Activated naive CD4-positive, alpha-beta T cell treated with anti-CD3 and anti-CD28 coated beads, Interleukin-2, amount 50 U/mL, for 24 hours (primary cell): Measurements from ENCODE around the gene ETS2.

Experiments
- H3K27ac Mint-ChIP-seq: one replicate; pipeline ENCODE4 v1.8.0; 2021; ENCODE audit warnings: mild to moderate bottlenecking, mixed read lengths
- H3K27me3 Mint-ChIP-seq: one replicate; pipeline ENCODE4 v1.8.0; 2021; ENCODE audit warnings: mixed read lengths
- H3K36me3 Mint-ChIP-seq: one replicate; pipeline ENCODE4 v1.8.0; 2021; ENCODE audit warnings: mixed read lengths
- H3K4me1 Mint-ChIP-seq: one replicate; pipeline ENCODE4 v1.8.0; 2021; ENCODE audit warnings: mixed read lengths
- H3K4me3 Mint-ChIP-seq: one replicate; pipeline ENCODE4 v1.8.0; 2021; ENCODE audit warnings: mild to moderate bottlenecking, mixed read lengths
- H3K9me3 Mint-ChIP-seq: one replicate; pipeline ENCODE4 v1.8.0; 2021; ENCODE audit warnings: mixed read lengths

Gene ETS2

GRCh38 chr21:38804789-38805327 lies 871 bp upstream of the ETS2 start:
- peak overlapping the region; percentile 74 for H3K27ac Mint-ChIP-seq
- H3K4me3 Mint-ChIP-seq = peak overlapping the region; percentile 86
- H3K36me3 Mint-ChIP-seq = peaks cover 1% of the 10 kb centered on the region
- peaks cover 26% of the 10 kb centered on the region for H3K4me1 Mint-ChIP-seq
- no peaks in the 10 kb centered on the region for H3K27me3 Mint-ChIP-seq
- no peaks in the 10 kb centered on the region for H3K9me3 Mint-ChIP-seq

GRCh38 chr21:38806153-38806941 lies 618 bp downstream of the ETS2 start:
- H3K27me3 Mint-ChIP-seq = no peaks in the 10 kb centered on the region

GRCh38 chr21:38806942-38807284 lies 1.2 kb downstream of the ETS2 start:
- peaks cover 8% of the 10 kb centered on the region for H3K36me3 Mint-ChIP-seq
- no peaks in the 10 kb centered on the region for H3K9me3 Mint-ChIP-seq
- no peaks in the 10 kb centered on the region for H3K27me3 Mint-ChIP-seq
- H3K4me3 Mint-ChIP-seq = peak overlapping the region; percentile 97
- H3K4me1 Mint-ChIP-seq = peaks cover 43% of the 10 kb centered on the region
- H3K27ac Mint-ChIP-seq = peak overlapping the region; percentile 90

More at GRCh38 chr21:38806153-38806941, 618 bp downstream of the ETS2 start:
- H3K4me1 Mint-ChIP-seq = peaks cover 38% of the 10 kb centered on the region
- peak overlapping the region; percentile 97 for H3K4me3 Mint-ChIP-seq
- H3K36me3 Mint-ChIP-seq = peaks cover 6% of the 10 kb centered on the region
- H3K9me3 Mint-ChIP-seq = no peaks in the 10 kb centered on the region
- H3K27ac Mint-ChIP-seq = peak overlapping the region; percentile 90

GRCh38 chr21:38807441-38807871 lies 1.7 kb downstream of the ETS2 start:
- no peak overlapping the region for H3K27ac Mint-ChIP-seq
- peaks cover 8% of the 10 kb centered on the region for H3K36me3 Mint-ChIP-seq
- H3K4me3 Mint-ChIP-seq = peak overlapping the region; percentile 97
- H3K4me1 Mint-ChIP-seq = peaks cover 43% of the 10 kb centered on the region
- no peaks in the 10 kb centered on the region for H3K27me3 Mint-ChIP-seq
- no peaks in the 10 kb centered on the region for H3K9me3 Mint-ChIP-seq

- Mint-ChIP-seq H3K27me3 (no peaks in the 10 kb centered on the region), H3K4me1 (peaks cover 43% of the 10 kb centered on the region), H3K36me3 (peaks cover 10% of the 10 kb centered on the region), H3K9me3 (no peaks in the 10 kb centered on the region), H3K4me3 (peak overlapping the region; percentile 97), H3K27ac (peak overlapping the region; percentile 26)
Observed at GRCh38 chr21:38807986-38808385, 2.3 kb downstream of the ETS2 start.

- peaks cover 17% of the 10 kb centered on the region for H3K36me3 Mint-ChIP-seq
- H3K27me3 Mint-ChIP-seq = no peaks in the 10 kb centered on the region
- H3K4me3 Mint-ChIP-seq = peak overlapping the region; percentile 44
- H3K9me3 Mint-ChIP-seq = no peaks in the 10 kb centered on the region
- peaks cover 43% of the 10 kb centered on the region for H3K4me1 Mint-ChIP-seq
- peak overlapping the region; percentile 62 for H3K27ac Mint-ChIP-seq
Observed at GRCh38 chr21:38809198-38809878, 3.6 kb downstream of the ETS2 start.

GRCh38 chr21:38810034-38810825 lies 4.5 kb downstream of the ETS2 start:
- Mint-ChIP-seq H3K4me3 (peak overlapping the region; percentile 19), H3K36me3 (peaks cover 26% of the 10 kb centered on the region), H3K27ac (peak overlapping the region; percentile 35), H3K27me3 (no peaks in the 10 kb centered on the region), H3K9me3 (no peaks in the 10 kb centered on the region), H3K4me1 (peaks cover 37% of the 10 kb centered on the region)

GRCh38 chr21:38810826-38811164 lies 5.1 kb downstream of the ETS2 start:
- Mint-ChIP-seq H3K9me3 (no peaks in the 10 kb centered on the region), H3K27me3 (no peaks in the 10 kb centered on the region), H3K27ac (peak overlapping the region; percentile 35), H3K4me3 (no peak overlapping the region), H3K4me1 (peaks cover 37% of the 10 kb centered on the region), H3K36me3 (peaks cover 29% of the 10 kb centered on the region)

- peaks cover 37% of the 10 kb centered on the region for H3K4me1 Mint-ChIP-seq
- H3K4me3 Mint-ChIP-seq = no peak overlapping the region
- no peaks in the 10 kb centered on the region for H3K9me3 Mint-ChIP-seq
- H3K36me3 Mint-ChIP-seq = peaks cover 29% of the 10 kb centered on the region
- H3K27me3 Mint-ChIP-seq = no peaks in the 10 kb centered on the region
- peak overlapping the region; percentile 59 for H3K27ac Mint-ChIP-seq
Observed at GRCh38 chr21:38811257-38811656, 5.5 kb downstream of the ETS2 start.

- Mint-ChIP-seq H3K27ac (no peak overlapping the region), H3K9me3 (no peaks in the 10 kb centered on the region), H3K27me3 (no peaks in the 10 kb centered on the region), H3K4me1 (peaks cover 23% of the 10 kb centered on the region), H3K36me3 (peaks cover 40% of the 10 kb centered on the region), H3K4me3 (no peak overlapping the region)
Observed at GRCh38 chr21:38813143-38813542, 7.4 kb downstream of the ETS2 start.

- Mint-ChIP-seq H3K9me3 (no peaks in the 10 kb centered on the region), H3K27me3 (no peaks in the 10 kb centered on the region), H3K36me3 (peaks cover 44% of the 10 kb centered on the region)
Observed at GRCh38 chr21:38813547-38813946, 7.8 kb downstream of the ETS2 start.

GRCh38 chr21:38814126-38815059 lies 8.7 kb downstream of the ETS2 start:
- no peaks in the 10 kb centered on the region for H3K9me3 Mint-ChIP-seq
- no peaks in the 10 kb centered on the region for H3K27me3 Mint-ChIP-seq
- peak overlapping the region; percentile 37 for H3K27ac Mint-ChIP-seq
- H3K36me3 Mint-ChIP-seq = peaks cover 50% of the 10 kb centered on the region
- H3K4me3 Mint-ChIP-seq = no peak overlapping the region
- H3K4me1 Mint-ChIP-seq = peaks cover 17% of the 10 kb centered on the region

More at GRCh38 chr21:38813547-38813946, 7.8 kb downstream of the ETS2 start:
- Mint-ChIP-seq H3K4me3 (no peak overlapping the region), H3K4me1 (peaks cover 19% of the 10 kb centered on the region), H3K27ac (no peak overlapping the region)

- no peak overlapping the region for H3K4me3 Mint-ChIP-seq
- no peaks in the 10 kb centered on the region for H3K9me3 Mint-ChIP-seq
- peaks cover 17% of the 10 kb centered on the region for H3K4me1 Mint-ChIP-seq
- peaks cover 48% of the 10 kb centered on the region for H3K36me3 Mint-ChIP-seq
- peak overlapping the region; percentile 37 for H3K27ac Mint-ChIP-seq
- H3K27me3 Mint-ChIP-seq = no peaks in the 10 kb centered on the region
Observed at GRCh38 chr21:38815060-38815405, 9.3 kb downstream of the ETS2 start.

- no peaks in the 10 kb centered on the region for H3K9me3 Mint-ChIP-seq
- H3K27me3 Mint-ChIP-seq = no peaks in the 10 kb centered on the region
- H3K4me1 Mint-ChIP-seq = peaks cover 4% of the 10 kb centered on the region
- H3K4me3 Mint-ChIP-seq = no peak overlapping the region
- peaks cover 48% of the 10 kb centered on the region for H3K36me3 Mint-ChIP-seq
- no peak overlapping the region for H3K27ac Mint-ChIP-seq
Observed at GRCh38 chr21:38816400-38816977, 10.8 kb downstream of the ETS2 start.
